Keratinocyte (primary cell): ENCODE results near the gene ITPK1. TPM values are rescaled to one million over a fixed set of nuclear protein-coding genes. Genes with fewer than 3 reads are reported as not detected.

Source experiments
- DNase-seq: peaks from one replicate; pipeline ENCODE4 v3.0.0-alpha.2; 2011; ENCODE audit warnings: low read depth, missing footprints, low spot score
- FAIRE-seq: peaks from 2 replicates; lab custom pipeline; 2011; peaks lifted over from hg19 to GRCh38; lab: Jason Lieb, UNC
- H2AFZ ChIP-seq: 2 replicates; pipeline ENCODE4 v1.6.0; 2012; ENCODE audit warnings: low read length, control low read depth, inconsistent platforms; ENCODE audit not compliant: control insufficient read depth
- H3K27ac ChIP-seq: 2 replicates; pipeline ENCODE4 v1.5.1; 2011; ENCODE audit warnings: low read length; ENCODE audit not compliant: control insufficient read depth, insufficient read depth
- H3K27me3 ChIP-seq: 3 replicates; pipeline ENCODE4 v1.6.0; 2011; ENCODE audit warnings: low read length; ENCODE audit not compliant: control insufficient read depth, insufficient read depth; ENCODE audit errors: extremely low read depth
- H3K36me3 ChIP-seq, 2 experiments: 2 replicates in 1 of 2; 3 replicates in 1 of 2; pipeline ENCODE4 v1.5.1; 2011; ENCODE audit warnings: low read length in 2 of 2, mild to moderate bottlenecking in 1 of 2; ENCODE audit not compliant: control insufficient read depth in 2 of 2, insufficient read depth in 2 of 2; ENCODE audit errors: extremely low read depth in 1 of 2
- H3K4me1 ChIP-seq: 3 replicates; pipeline ENCODE4 v1.5.1; 2011; ENCODE audit warnings: low read length; ENCODE audit not compliant: control insufficient read depth, insufficient read depth; ENCODE audit errors: extremely low read depth
- H3K4me2 ChIP-seq: 3 replicates; pipeline ENCODE4 v1.6.0; 2011; ENCODE audit warnings: low read depth, low read length; ENCODE audit not compliant: control insufficient read depth, insufficient read depth; ENCODE audit errors: extremely low read depth
- H3K4me3 ChIP-seq, 3 experiments: fragments of 200-600 bp in 1 of 3; sonication (generic) in 1 of 3; 2 replicates in 2 of 3; 3 replicates in 1 of 3; pipeline ENCODE4 v1.5.1; 2011 to 2016; ENCODE audit warnings: low read length in 3 of 3, mild to moderate bottlenecking in 3 of 3, control low read depth in 2 of 3, inconsistent platforms in 1 of 3, low read depth in 1 of 3, mixed read lengths in 1 of 3, mixed run types in 1 of 3, moderate library complexity in 1 of 3; ENCODE audit not compliant: control insufficient read depth in 2 of 3, insufficient read depth in 2 of 3; ENCODE audit errors: extremely low read depth in 1 of 3
- H3K79me2 ChIP-seq: 2 replicates; pipeline ENCODE4 v1.6.0; 2012; ENCODE audit warnings: low read length; ENCODE audit not compliant: control insufficient read depth, insufficient read depth
- H3K9ac ChIP-seq: 3 replicates; pipeline ENCODE4 v1.6.0; 2011; ENCODE audit warnings: low read length; ENCODE audit not compliant: control insufficient read depth, insufficient read depth; ENCODE audit errors: extremely low read depth
- H3K9me1 ChIP-seq: 3 replicates; pipeline ENCODE4 v1.6.0; 2011; ENCODE audit warnings: low read length; ENCODE audit not compliant: control insufficient read depth, insufficient read depth; ENCODE audit errors: extremely low read depth
- H3K9me3 ChIP-seq: 2 replicates; pipeline ENCODE4 v1.5.1; 2012; ENCODE audit warnings: low read depth, low read length; ENCODE audit not compliant: control insufficient read depth
- H4K20me1 ChIP-seq: 3 replicates; pipeline ENCODE4 v1.6.0; 2011; ENCODE audit warnings: low read length; ENCODE audit not compliant: control insufficient read depth, insufficient read depth; ENCODE audit errors: extremely low read depth
- CTCF ChIP-seq, 3 experiments: IDR thresholded peaks in 1 of 3; conservative IDR thresholded peaks in 1 of 3; optimal IDR thresholded peaks in 1 of 3; 2 replicates in 2 of 3; 3 replicates in 1 of 3; pipeline versions ENCODE3 to v1.5.1; 2011; ENCODE audit warnings: low read length in 3 of 3, mild to moderate bottlenecking in 3 of 3, moderate library complexity in 2 of 3, control low read depth in 1 of 3, inconsistent platforms in 1 of 3; ENCODE audit not compliant: insufficient read depth in 2 of 3; ENCODE audit errors: extremely low read depth in 1 of 3
- EZH2 ChIP-seq: IDR thresholded peaks from one replicate; pipeline ENCODE4 v1.6.1; 2012; ENCODE audit warnings: inconsistent platforms, mild to moderate bottlenecking, low read length, moderate library complexity
- dilution Hi-C: fragments of 300-500 bp; cut with MboI; formaldehyde crosslinking; loops from one replicate; pipeline ENCODE4 v1.7.0; 2020; ENCODE audit warnings: low sequenced_read_pairs; ENCODE audit not compliant: extremely low pct_ligation_motif_present
- polyA plus RNA-seq, 5 experiments: library from polyadenylated mRNA; depleted of rRNA in 3 of 5; stranded (reverse) in 3 of 5; stranded (forward) in 1 of 5; unstranded in 1 of 5; fragments of >200 nt; gene quantifications; 1 replicate in 1 of 5; 2 replicates in 3 of 5; 3 replicates in 1 of 5; pipeline versions ENCODE4 v1.2.1 to v1.2.3, GENCODE V29; 2011 to 2012; ENCODE audit warnings: missing spikeins in 2 of 5, low read depth in 1 of 5, low replicate concordance in 1 of 5

ITPK1 gene
- polyA plus RNA-seq, 1 donor (not counting 4 experiments of a cell fraction or from before 2014, with no cell fraction given) = 67.8 TPM

GRCh38 chr14:92923744-92924103, 192.0 kb downstream of the ITPK1 start:
- dilution Hi-C loops = no loop called here
- Histone ChIP-seq H2AFZ (no peak overlapping the region), H3K4me2 (no peak overlapping the region), H3K4me3 (no peak overlapping the region), H3K9me3 (no peaks in the 10 kb centered on the region), H3K36me3 (no peaks in the 10 kb centered on the region), H3K27me3 (peaks cover 19% of the 10 kb centered on the region), H4K20me1 (no peaks in the 10 kb centered on the region), H3K79me2 (no peaks in the 10 kb centered on the region), H3K9ac (no peak overlapping the region), H3K27ac (no peak overlapping the region), H3K9me1 (no peaks in the 10 kb centered on the region), H3K4me1 (peaks cover 28% of the 10 kb centered on the region)
- no peak for TF ChIP-seq CTCF (optimal IDR thresholded peaks at IDR 0.05 in 1 of 3, IDR thresholded peaks at IDR 0.05 in 1 of 3, conservative IDR thresholded peaks at IDR 0.05 in 1 of 3; ENCODE audit: extremely low read depth in 1 of 3, insufficient read depth in 2 of 3, low read length in 3 of 3)
- no peak for TF ChIP-seq EZH2
- no peak for DNase-seq
- FAIRE-seq = no peak

GRCh38 chr14:92922883-92923743, 192.6 kb downstream of the ITPK1 start, which contains the start of gene CHGA:
CHGA (plus strand) TSS chr14:92923150; CDS start chr14:92923360, 210 bp downstream.
- Histone ChIP-seq H3K4me1 (peaks cover 28% of the 10 kb centered on the region), H3K36me3 (no peaks in the 10 kb centered on the region), H2AFZ (no peak within 1 kb of the TSS), H3K9me1 (no peaks in the 10 kb centered on the region), H3K4me2 (no peak within 1 kb of the TSS), H3K27ac (no peak within 1 kb of the TSS), H3K9me3 (no peaks in the 10 kb centered on the region), H3K4me3 (no peak within 1 kb of the TSS), H3K9ac (no peak within 1 kb of the TSS), H3K27me3 (peaks cover 19% of the 10 kb centered on the region), H3K79me2 (no peaks in the 10 kb centered on the region), H4K20me1 (no peaks in the 10 kb centered on the region)
- dilution Hi-C loops = no loop called here
- peak; percentile 43 for TF ChIP-seq EZH2
- no peak for TF ChIP-seq CTCF (optimal IDR thresholded peaks at IDR 0.05 in 1 of 3, IDR thresholded peaks at IDR 0.05 in 1 of 3, conservative IDR thresholded peaks at IDR 0.05 in 1 of 3; ENCODE audit: extremely low read depth in 1 of 3, insufficient read depth in 2 of 3, low read length in 3 of 3)
- FAIRE-seq = no peak
- no peak for DNase-seq
